GM12878 (cell line): Measurements from ENCODE around the gene HSD17B1. TPM values are rescaled to one million over a fixed set of nuclear protein-coding genes. Genes with fewer than 3 reads are reported as not detected.
A peak's percentile ranks its signal among the peaks of the same experiment; 100 is the strongest.

Experiments used
- CBX5 ChIP-seq: sonication (generic); IDR thresholded peaks from 2 replicates; pipeline ENCODE4 v1.6.1; 2016; ENCODE audit warnings: low read depth, moderate library complexity, mild to moderate bottlenecking, inconsistent platforms
- CREM ChIP-seq: IDR thresholded peaks from 2 replicates; pipeline ENCODE4 v1.6.1; 2014; ENCODE audit warnings: antibody characterized with exemption, low read depth
- GATAD2B ChIP-seq: fragments of 450-650 bp; conservative IDR thresholded peaks from 2 replicates; pipeline ENCODE4 v1.6.1; 2017; ENCODE audit warnings: low read depth, mild to moderate bottlenecking, moderate library complexity
- HDAC6 ChIP-seq: fragments of 200-600 bp; sonication (generic); IDR thresholded peaks from one replicate; pipeline ENCODE4 v1.8.0; 2017; ENCODE audit warnings: antibody characterized with exemption; ENCODE audit not compliant: unreplicated experiment
- IRF4 ChIP-seq: IDR thresholded peaks from 2 replicates; pipeline ENCODE4 v1.6.1; 2011; ENCODE audit warnings: low read depth, low read length
- MTA3 ChIP-seq: IDR thresholded peaks from 2 replicates; pipeline ENCODE4 v1.6.1; 2012; ENCODE audit warnings: low read length, inconsistent platforms, borderline replicate concordance
- NRF1 ChIP-seq: conservative IDR thresholded peaks from 2 replicates; pipeline ENCODE4 v1.6.1; 2011; ENCODE audit warnings: mild to moderate bottlenecking, low read depth, low read length, improper control_type of control experiment
- POLR2A ChIP-seq: IDR thresholded peaks from 2 replicates; pipeline ENCODE4 v1.6.1; 2011; ENCODE audit warnings: low read depth, mild to moderate bottlenecking, low read length
- RB1 ChIP-seq: fragments of 450-650 bp; formaldehyde crosslinking; IDR thresholded peaks from 2 replicates; pipeline ENCODE4 v1.6.1; 2017; ENCODE audit warnings: mild to moderate bottlenecking, borderline replicate concordance
- SMAD5 ChIP-seq: IDR thresholded peaks from 2 replicates; pipeline ENCODE4 v1.6.1; 2016; ENCODE audit warnings: antibody characterized with exemption, low read depth
- SPI1 ChIP-seq: IDR thresholded peaks from 2 replicates; pipeline ENCODE4 v1.6.1; 2011; ENCODE audit warnings: low read depth, mild to moderate bottlenecking, low read length, moderate library complexity, borderline replicate concordance; ENCODE audit not compliant: insufficient read depth
- SREBF1 ChIP-seq: IDR thresholded peaks from 2 replicates; pipeline ENCODE4 v1.6.1; 2012; ENCODE audit warnings: mild to moderate bottlenecking, low read length
- SRF ChIP-seq, 2 experiments: IDR thresholded peaks; 2 replicates each; pipeline ENCODE4 v1.6.1; 2011; ENCODE audit warnings: low read depth in 2 of 2, low read length in 2 of 2, mild to moderate bottlenecking in 1 of 2, moderate library complexity in 1 of 2
- ZNF622 ChIP-seq: fragments of 450-650 bp; IDR thresholded peaks from 2 replicates; pipeline ENCODE4 v1.6.1; 2017; ENCODE audit warnings: mild to moderate bottlenecking, inconsistent platforms
- polyA plus RNA-seq, 11 experiments: library from polyadenylated mRNA; depleted of rRNA in 4 of 11; unstranded in 6 of 11; stranded (reverse) in 5 of 11; fragments of >200 nt; fragmentation: Nextera tagmentation in 4 of 11; fragmentation: Illumina TruSeq in 1 of 11; extraction: Ambion mirVana in 4 of 11; extraction: Trizol in 1 of 11; gene quantifications; 1 replicate in 1 of 11; 2 replicates in 10 of 11; pipeline versions ENCODE4 v1.2.1 to v1.2.3, GENCODE V29; 2011 to 2016; ENCODE audit warnings: inconsistent platforms in 2 of 11, missing spikeins in 2 of 11, low read depth in 1 of 11
- total RNA-seq, 4 experiments: library from RNA; depleted of rRNA in 3 of 4; stranded (reverse); fragments of >200 nt in 3 of 4; fragmentation: Illumina TruSeq in 1 of 4; extraction: Trizol in 1 of 4; gene quantifications; 2 replicates each; pipeline versions ENCODE4 v1.2.1 to v1.2.3, GENCODE V29; 2013 to 2021
- TF ChIP-seq, protein P1 (sequence below): fragments of 150-350 bp; IDR thresholded peaks from 2 replicates; pipeline ENCODE4 v1.6.1; 2016; ENCODE audit warnings: low read depth, low read length
- TF ChIP-seq, protein P2 (sequence below): fragments of 450-650 bp; formaldehyde crosslinking; IDR thresholded peaks from 2 replicates; pipeline ENCODE4 v1.5.0; 2022; ENCODE audit warnings: mild to moderate bottlenecking, missing genetic modification characterization
- TF ChIP-seq, protein P3 (sequence below): fragments of 450-650 bp; IDR thresholded peaks from 2 replicates; pipeline ENCODE4 v1.6.1; 2017; ENCODE audit warnings: mild to moderate bottlenecking, low read depth, inconsistent platforms; ENCODE audit not compliant: poor library complexity, severe bottlenecking
- TF ChIP-seq, protein P4 (sequence below): fragments of 450-650 bp; IDR thresholded peaks from 2 replicates; pipeline ENCODE4 v1.6.1; 2017; ENCODE audit warnings: mild to moderate bottlenecking
- TF ChIP-seq, protein P5 (sequence below): IDR thresholded peaks from 2 replicates; pipeline ENCODE4 v1.6.1; 2011; ENCODE audit warnings: low read depth, mild to moderate bottlenecking, low read length, moderate library complexity, borderline replicate concordance; ENCODE audit errors: extremely low read depth

The HSD17B1 gene
- total and polyA plus RNA-seq, 10 of the 15 experiments (the other 5 are each of a cell fraction or from before 2014, with no cell fraction given) = 0.15 to 1.1 (median 0.42) TPM

DNA sequence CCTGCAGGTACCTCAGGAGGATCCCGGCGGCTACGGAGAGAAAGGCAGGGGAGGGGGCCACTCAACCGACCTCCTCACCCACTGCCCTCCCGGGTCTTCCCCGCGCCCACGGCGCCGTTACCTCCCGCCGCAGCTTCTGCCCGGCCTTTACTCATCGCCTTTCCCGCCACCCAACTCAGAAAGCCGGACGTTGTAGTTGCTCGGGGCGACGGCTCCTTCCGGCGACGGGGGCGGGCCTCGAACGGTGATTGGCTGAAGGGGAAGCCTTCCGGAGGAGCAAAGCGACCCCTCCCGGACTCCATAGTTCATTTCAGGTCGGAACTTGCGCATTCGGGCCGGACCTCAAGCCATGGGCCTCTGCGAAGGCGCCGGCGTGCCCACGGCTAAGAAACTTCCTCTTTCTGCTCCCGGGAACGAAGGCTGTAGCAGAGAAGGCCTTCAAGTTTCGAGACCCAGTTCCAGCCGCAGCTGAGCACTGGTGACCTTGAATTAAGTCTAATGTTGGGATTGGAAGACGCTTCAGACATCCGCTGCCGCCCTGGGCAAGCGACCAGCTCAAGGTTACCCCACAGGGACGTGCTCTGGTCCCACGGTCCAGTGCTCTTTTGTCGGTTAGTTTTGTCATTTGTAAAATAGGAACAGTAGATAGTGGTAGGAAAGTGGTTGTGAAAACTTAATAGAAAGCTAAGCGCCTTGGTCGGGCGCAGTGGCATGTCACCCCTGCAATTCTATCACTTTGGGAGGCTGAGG, 25.0 kb downstream of the HSD17B1 start, which contains the start of gene PSMC3IP (continued):
- TF ChIP-seq CREM = peak; percentile 75
- TF ChIP-seq SRF (IDR thresholded peaks at IDR 0.05; ENCODE audit: low read depth in 2 of 2, low read length in 2 of 2) = 0 out of 4 replicates have a peak, but pooled peaks of 1 of the 2 experiments have one; percentile 41
- no peak for TF ChIP-seq HDAC6
- TF ChIP-seq, protein P1, sequence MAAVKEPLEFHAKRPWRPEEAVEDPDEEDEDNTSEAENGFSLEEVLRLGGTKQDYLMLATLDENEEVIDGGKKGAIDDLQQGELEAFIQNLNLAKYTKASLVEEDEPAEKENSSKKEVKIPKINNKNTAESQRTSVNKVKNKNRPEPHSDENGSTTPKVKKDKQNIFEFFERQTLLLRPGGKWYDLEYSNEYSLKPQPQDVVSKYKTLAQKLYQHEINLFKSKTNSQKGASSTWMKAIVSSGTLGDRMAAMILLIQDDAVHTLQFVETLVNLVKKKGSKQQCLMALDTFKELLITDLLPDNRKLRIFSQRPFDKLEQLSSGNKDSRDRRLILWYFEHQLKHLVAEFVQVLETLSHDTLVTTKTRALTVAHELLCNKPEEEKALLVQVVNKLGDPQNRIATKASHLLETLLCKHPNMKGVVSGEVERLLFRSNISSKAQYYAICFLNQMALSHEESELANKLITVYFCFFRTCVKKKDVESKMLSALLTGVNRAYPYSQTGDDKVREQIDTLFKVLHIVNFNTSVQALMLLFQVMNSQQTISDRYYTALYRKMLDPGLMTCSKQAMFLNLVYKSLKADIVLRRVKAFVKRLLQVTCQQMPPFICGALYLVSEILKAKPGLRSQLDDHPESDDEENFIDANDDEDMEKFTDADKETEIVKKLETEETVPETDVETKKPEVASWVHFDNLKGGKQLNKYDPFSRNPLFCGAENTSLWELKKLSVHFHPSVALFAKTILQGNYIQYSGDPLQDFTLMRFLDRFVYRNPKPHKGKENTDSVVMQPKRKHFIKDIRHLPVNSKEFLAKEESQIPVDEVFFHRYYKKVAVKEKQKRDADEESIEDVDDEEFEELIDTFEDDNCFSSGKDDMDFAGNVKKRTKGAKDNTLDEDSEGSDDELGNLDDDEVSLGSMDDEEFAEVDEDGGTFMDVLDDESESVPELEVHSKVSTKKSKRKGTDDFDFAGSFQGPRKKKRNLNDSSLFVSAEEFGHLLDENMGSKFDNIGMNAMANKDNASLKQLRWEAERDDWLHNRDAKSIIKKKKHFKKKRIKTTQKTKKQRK = no peak
- TF ChIP-seq, protein P2, sequence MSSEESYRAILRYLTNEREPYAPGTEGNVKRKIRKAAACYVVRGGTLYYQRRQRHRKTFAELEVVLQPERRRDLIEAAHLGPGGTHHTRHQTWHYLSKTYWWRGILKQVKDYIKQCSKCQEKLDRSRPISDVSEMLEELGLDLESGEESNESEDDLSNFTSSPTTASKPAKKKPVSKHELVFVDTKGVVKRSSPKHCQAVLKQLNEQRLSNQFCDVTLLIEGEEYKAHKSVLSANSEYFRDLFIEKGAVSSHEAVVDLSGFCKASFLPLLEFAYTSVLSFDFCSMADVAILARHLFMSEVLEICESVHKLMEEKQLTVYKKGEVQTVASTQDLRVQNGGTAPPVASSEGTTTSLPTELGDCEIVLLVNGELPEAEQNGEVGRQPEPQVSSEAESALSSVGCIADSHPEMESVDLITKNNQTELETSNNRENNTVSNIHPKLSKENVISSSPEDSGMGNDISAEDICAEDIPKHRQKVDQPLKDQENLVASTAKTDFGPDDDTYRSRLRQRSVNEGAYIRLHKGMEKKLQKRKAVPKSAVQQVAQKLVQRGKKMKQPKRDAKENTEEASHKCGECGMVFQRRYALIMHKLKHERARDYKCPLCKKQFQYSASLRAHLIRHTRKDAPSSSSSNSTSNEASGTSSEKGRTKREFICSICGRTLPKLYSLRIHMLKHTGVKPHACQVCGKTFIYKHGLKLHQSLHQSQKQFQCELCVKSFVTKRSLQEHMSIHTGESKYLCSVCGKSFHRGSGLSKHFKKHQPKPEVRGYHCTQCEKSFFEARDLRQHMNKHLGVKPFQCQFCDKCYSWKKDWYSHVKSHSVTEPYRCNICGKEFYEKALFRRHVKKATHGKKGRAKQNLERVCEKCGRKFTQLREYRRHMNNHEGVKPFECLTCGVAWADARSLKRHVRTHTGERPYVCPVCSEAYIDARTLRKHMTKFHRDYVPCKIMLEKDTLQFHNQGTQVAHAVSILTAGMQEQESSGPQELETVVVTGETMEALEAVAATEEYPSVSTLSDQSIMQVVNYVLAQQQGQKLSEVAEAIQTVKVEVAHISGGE (CRISPR knock-in tag) = no peak
- TF ChIP-seq, protein P3, sequence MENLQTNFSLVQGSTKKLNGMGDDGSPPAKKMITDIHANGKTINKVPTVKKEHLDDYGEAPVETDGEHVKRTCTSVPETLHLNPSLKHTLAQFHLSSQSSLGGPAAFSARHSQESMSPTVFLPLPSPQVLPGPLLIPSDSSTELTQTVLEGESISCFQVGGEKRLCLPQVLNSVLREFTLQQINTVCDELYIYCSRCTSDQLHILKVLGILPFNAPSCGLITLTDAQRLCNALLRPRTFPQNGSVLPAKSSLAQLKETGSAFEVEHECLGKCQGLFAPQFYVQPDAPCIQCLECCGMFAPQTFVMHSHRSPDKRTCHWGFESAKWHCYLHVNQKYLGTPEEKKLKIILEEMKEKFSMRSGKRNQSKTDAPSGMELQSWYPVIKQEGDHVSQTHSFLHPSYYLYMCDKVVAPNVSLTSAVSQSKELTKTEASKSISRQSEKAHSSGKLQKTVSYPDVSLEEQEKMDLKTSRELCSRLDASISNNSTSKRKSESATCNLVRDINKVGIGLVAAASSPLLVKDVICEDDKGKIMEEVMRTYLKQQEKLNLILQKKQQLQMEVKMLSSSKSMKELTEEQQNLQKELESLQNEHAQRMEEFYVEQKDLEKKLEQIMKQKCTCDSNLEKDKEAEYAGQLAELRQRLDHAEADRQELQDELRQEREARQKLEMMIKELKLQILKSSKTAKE = no peak
- TF ChIP-seq CBX5 = peak; percentile 77; the same call in 1 of the 2 replicates
- no peak for TF ChIP-seq IRF4
- TF ChIP-seq SPI1 = no peak
- TF ChIP-seq MTA3 = no peak
- TF ChIP-seq, protein P4, sequence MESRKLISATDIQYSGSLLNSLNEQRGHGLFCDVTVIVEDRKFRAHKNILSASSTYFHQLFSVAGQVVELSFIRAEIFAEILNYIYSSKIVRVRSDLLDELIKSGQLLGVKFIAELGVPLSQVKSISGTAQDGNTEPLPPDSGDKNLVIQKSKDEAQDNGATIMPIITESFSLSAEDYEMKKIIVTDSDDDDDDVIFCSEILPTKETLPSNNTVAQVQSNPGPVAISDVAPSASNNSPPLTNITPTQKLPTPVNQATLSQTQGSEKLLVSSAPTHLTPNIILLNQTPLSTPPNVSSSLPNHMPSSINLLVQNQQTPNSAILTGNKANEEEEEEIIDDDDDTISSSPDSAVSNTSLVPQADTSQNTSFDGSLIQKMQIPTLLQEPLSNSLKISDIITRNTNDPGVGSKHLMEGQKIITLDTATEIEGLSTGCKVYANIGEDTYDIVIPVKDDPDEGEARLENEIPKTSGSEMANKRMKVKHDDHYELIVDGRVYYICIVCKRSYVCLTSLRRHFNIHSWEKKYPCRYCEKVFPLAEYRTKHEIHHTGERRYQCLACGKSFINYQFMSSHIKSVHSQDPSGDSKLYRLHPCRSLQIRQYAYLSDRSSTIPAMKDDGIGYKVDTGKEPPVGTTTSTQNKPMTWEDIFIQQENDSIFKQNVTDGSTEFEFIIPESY = no peak
- TF ChIP-seq POLR2A = peak; percentile 85
- 0 out of 2 replicates have a peak, but pooled peaks have one; percentile 35 for TF ChIP-seq GATAD2B
- TF ChIP-seq SMAD5 = peak; percentile 92
- no peak for TF ChIP-seq ZNF622
- TF ChIP-seq NRF1 = peak; percentile 37; the same call in 1 of the 2 replicates
- TF ChIP-seq RB1 = peak; percentile 99; the same call in 1 of the 2 replicates
- TF ChIP-seq, protein P5, sequence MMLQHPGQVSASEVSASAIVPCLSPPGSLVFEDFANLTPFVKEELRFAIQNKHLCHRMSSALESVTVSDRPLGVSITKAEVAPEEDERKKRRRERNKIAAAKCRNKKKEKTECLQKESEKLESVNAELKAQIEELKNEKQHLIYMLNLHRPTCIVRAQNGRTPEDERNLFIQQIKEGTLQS = no peak
- no peak for TF ChIP-seq SREBF1
